Measurements from ENCODE around the gene AOC1.
A peak's percentile ranks its signal among the peaks of the same experiment; 100 is the strongest.

AOC1 gene

GRCh38 chr7:150858236-150859197 is 6.2 kb downstream of the AOC1 start:
- peak; percentile 10 for DNase-seq

- DNase-seq, result peak; percentile 11
Measured at GRCh38 chr7:150860291-150860977, 8.1 kb downstream of the AOC1 start.

GRCh38 chr7:150860978-150861295 is 8.6 kb downstream of the AOC1 start:
- DNase-seq, result no peak

- no peak for DNase-seq
Measured at GRCh38 chr7:150862356-150862755, 10.0 kb downstream of the AOC1 start.

- no peak for DNase-seq
Measured at GRCh38 chr7:150863946-150864345, 11.6 kb downstream of the AOC1 start.

GRCh38 chr7:150866932-150867564 is 14.7 kb downstream of the AOC1 start:
- DNase-seq, result no peak

- DNase-seq, result no peak
Measured at GRCh38 chr7:150867605-150868004, 15.3 kb downstream of the AOC1 start.

- no peak for DNase-seq
Measured at GRCh38 chr7:150869467-150869866, 17.1 kb downstream of the AOC1 start.

GRCh38 chr7:150871601-150872000 is 19.3 kb downstream of the AOC1 start:
- no peak for DNase-seq

GRCh38 chr7:150874401-150875198 is 22.3 kb downstream of the AOC1 start:
- no peak for DNase-seq

GRCh38 chr7:150875791-150876190 is 23.5 kb downstream of the AOC1 start:
- DNase-seq, result no peak

- peak; percentile 64 for DNase-seq
Measured at GRCh38 chr7:150876817-150877526, 24.7 kb downstream of the AOC1 start.

GRCh38 chr7:150877536-150877935 is 25.2 kb downstream of the AOC1 start:
- no peak for DNase-seq

- DNase-seq, result no peak
Measured at GRCh38 chr7:150879345-150879744, 27.0 kb downstream of the AOC1 start.

- no peak for DNase-seq
Measured at GRCh38 chr7:150881189-150881588, 28.9 kb downstream of the AOC1 start.

- no peak for DNase-seq
Measured at GRCh38 chr7:150890853-150891584, 38.7 kb downstream of the AOC1 start.

GRCh38 chr7:150891740-150892139 is 39.4 kb downstream of the AOC1 start:
- DNase-seq, result no peak

GRCh38 chr7:150895809-150896208 is 43.5 kb downstream of the AOC1 start:
- DNase-seq, result no peak

GRCh38 chr7:150896562-150897209 is 44.4 kb downstream of the AOC1 start:
- DNase-seq, result no peak

GRCh38 chr7:150897502-150898474 is 45.5 kb downstream of the AOC1 start:
- DNase-seq, result peak; percentile 60
